ENCODE results near the gene TOR4A.

- TF ChIP-seq TAF1 (IDR thresholded peaks at IDR 0.05; ENCODE audit: low read depth, low read length) = no peak
- no peak for TF ChIP-seq POLR2AphosphoS5 (IDR thresholded peaks at IDR 0.05; ENCODE audit: low read depth, low read length)
Observed at GRCh38 chr9:137233143-137233980, 44.2 kb upstream of the TOR4A start.

All from GM12891 (cell line).